GM19328 (cell line): Measurements from ENCODE around the gene DNPEP.

Source experiments
- ATAC-seq: cut with Tn5 transposase; IDR thresholded peaks from one replicate; pipeline ENCODE4 v1.9.1; 2021; ENCODE audit warnings: mild to moderate bottlenecking, moderate library complexity; ENCODE audit not compliant: unreplicated experiment

Gene DNPEP

DNA sequence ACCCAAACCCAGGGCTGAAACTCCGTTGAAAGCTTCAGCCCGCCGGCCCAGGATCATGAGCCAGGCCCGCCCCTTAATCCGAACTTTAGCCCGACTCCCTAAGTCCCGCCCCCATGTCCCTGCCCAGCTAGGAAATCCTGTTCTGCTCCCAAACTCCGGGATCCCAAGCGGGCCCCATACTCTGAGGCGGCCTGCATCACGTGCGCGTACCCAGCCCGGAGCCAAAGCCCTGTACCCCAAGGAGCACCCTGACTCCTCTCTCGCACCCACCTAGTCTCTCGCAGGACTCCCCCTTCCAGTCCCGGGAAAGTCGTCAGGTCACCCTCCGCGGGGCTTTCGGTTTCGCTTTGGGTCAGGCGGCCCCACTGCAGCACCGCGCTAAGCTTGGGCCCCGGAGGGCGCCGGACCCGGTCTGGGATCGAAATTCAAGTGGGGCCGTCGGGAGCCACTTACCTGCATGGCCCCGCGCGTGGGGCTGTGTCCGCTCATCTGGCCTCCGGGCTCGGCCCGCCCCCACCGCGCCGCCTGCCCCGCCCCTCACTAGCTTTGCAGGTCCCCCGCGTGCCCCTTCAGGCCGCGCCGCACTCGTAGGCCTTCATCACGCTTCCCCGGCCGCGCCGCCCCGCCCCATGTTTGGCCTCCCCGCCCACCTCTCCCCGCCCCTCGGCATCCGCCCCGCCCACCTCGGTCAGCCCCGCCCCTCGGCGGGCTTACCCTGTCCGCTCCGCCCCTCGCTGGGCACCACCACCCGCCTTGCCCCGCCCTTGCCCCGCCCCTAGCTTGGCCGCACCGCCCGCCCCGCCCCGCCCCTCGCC, at the start of gene DNPEP:
TSS of gene DNPEP (minus strand) at position 607 of the 815 bp plus-strand sequence. CDS start at position 489, 118 bp downstream.
- ATAC-seq: peak; percentile 63

DNA sequence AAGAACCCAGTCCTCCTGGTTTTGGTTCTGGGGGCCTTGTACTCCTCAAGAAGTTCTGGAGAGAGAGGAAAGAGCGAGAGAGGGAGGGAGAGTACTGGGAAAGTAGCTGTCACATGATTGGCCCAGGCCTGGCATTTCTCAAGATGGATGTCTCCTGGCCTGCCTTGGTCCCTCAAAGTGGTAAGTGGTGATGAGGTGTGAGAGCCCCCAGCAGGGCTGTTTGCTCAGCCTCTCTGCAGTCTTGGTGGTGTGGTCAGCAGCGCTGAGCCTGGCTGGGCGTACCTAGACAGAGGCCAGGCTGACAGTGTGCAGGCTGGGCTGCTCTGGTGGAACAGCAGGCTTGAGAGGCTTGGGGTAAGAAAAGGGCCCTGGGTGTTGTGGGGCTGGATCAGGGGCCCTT, 49.4 kb upstream of the DNPEP start:
- no peak for ATAC-seq

DNA sequence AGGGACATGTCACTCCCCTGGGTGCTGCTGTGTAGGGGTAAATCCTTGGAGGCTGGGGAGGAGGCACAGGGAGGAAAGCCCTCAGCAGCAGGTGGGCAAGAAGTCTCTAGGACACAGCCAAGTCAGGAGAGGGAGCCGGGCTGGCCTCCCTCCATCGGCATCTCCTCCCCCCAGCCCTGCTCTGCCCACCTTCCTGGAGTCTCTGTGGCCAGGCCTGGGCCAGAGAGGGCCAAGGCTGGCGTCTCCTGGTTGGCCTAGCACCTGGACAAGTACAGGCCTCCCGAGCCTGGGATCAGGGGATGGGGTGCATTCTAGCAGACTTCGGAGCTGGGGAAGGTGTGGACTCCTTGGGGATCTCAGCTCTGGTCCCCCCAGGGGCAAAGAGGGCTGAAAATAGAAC, 48.8 kb upstream of the DNPEP start:
- no peak for ATAC-seq

DNA sequence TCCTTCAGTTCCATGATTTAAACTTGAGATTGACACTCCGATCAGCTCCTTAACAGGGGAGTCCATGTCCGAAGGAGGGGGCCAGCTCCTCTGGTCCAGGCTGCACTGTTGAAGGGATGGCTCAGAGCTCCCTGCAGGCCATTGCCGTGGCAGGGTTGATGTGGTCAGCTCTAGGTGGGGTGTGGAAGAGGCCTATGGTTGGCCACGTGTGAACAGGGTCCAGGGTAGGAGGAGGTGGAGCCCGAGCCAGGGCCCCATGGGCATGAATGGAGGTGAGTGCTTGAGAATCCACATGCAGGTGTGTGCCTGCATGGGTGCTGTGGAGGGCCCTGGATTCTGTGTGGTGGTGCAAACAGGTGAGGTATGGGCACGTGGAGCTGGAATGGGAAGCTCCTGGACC, 48.0 kb upstream of the DNPEP start:
- ATAC-seq: no peak

DNA sequence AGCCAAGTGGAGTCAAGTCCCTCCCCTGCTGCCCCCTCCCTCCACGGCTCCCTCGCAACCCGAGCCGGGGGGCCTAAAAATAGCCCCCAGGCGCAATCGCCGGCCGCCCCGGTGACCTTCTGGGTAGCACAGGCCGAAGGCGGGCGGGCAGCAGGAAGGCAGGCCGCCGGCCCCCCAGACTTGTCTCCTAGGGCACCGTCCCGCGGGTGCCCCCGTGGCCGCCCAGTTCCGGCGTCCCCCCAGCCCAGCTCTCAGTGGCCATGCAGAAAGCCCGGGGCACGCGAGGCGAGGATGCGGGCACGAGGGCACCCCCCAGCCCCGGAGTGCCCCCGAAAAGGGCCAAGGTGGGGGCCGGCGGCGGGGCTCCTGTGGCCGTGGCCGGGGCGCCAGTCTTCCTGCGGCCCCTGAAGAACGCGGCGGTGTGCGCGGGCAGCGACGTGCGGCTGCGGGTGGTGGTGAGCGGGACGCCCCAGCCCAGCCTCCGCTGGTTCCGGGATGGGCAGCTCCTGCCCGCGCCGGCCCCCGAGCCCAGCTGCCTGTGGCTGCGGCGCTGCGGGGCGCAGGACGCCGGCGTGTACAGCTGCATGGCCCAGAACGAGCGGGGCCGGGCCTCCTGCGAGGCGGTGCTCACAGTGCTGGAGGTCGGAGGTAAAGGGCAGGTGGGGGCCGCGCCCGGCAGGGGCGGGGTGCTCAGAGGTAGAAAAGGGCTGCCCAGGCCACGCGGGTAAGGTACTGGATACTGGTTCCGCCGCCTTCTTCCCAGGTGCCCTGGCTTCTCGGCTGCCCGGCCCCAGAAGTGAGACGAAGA, 47.2 kb upstream of the DNPEP start, which contains the start of gene SPEG:
TSS of gene SPEG (plus strand) at position 126 of the 808 bp plus-strand sequence. CDS start at position 261, 135 bp downstream.
- no peak for ATAC-seq

DNA sequence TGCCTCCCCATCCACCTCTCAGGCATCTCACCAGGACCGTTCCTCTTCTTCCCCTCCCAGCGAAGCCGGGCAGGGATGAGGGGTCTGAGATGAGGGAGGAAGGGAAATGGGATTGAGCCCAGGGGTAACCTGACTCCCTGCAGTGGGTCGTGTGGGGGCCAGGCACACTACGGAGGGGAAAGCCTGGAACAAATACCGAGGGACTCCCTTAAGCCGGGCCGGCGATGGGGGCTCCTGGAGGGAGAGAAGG, 46.7 kb upstream of the DNPEP start:
- no peak for ATAC-seq

DNA sequence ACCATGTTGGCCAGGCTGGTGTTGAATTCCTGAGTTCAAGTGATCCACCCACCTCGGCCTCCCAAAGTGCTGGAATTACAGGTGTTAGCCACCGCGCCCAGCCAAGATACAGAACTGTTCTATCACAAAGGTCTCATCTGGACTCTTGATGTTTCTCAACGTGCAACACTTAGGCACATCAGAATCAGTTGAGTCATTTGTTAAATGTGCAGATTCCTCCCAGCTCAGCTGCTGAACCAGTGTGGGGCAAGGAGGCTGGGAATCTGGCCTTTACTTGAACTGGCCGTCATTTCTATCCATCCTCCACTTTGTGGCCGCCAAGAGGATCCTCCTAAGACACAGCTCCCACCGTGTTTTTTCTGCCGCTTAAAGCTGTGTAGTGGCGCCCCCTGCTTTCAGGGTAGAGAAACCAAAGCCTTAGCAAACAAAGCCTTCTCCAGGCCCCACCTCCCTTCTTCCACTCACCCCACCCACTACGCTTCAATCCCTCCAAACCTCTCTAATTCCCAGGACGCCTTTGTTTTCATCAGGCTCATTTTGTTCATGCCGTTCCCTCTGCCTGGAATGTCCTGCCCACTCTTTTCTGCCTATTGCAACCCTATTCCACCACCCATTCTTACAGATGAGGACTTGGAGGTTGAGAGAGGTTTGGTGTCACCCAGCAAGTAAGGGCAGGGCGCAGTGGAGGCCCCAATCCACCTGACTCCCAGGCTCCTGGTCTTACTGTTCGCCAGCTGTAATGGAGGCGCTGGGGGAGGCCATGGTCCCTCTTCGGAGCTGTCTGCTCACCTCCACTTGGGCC, 46.2 kb upstream of the DNPEP start:
- ATAC-seq: no peak

DNA sequence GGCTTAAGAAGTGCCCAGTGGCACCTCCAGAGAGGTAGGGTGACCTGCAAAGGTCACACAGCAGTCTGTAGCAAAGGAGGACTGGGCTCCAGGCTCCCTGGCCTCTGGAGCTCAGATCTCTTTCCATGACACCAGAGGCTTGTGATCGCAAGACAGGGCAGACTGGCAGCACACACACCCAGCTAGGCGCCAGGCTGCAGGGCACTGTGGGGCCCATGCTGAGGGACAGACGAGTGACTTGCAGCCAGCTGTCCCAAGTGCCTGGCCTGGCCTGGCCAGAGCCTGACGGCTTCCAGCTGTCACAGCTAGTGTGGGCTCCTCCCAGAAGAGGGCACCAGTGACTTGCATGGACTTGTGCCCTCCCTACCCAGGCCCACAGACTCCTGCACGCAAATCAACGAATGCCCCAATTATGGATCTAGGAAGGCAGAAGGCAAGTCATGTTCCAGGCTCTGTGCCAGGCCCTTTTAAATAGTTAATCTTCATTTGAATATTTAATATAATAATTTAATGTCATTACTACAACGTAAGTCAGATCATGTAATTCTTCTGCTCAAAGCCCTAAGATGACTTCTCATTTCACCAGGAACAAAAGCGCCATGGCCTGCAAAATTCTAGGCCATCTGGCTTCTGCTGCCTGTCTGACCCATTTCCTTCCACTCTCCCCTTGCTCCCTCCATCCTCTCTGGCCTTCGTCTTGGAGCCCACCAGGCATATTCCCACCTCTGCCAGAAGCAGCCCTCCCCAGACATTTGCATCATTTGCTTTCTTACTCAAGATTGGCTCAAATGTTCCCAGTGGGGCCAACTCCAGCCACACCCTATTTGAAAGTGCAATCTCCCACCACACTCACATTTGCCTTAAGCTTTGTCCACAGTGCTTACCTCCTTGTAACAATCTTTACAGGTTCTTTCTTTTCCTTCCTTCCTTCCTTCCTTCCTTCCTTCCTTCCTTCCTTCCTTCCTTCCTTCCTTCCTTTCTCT, 43.2 kb upstream of the DNPEP start:
- ATAC-seq: no peak

DNA sequence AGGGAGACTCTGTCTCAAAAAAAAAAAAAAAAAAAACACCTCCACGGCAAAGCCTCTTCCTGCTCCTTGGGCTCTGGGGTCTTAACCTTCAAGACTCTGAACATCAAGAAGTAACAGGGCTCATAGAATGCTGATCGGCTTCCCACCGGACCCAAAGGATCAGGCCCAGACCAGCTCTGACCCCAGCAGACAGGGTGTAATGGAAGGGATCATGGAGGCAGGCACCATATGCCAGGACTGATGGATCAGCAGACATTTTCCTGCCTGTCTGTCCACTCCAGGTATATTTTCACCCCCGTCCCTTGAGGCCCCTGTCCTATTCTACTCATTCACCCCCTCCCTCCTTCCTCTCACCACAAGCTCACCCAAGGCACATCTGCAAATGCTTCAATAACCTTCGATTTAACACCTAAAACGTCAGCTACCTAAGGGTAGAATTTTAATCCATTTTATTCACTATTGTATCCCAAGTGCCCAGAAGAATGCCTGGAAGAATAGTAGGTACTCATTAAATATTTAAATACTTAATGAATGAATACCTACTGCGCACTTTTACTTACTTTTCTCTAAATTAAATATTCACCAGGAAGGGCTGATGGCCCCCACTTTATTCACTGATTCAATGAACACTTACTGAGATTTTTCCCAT, 42.4 kb upstream of the DNPEP start:
- ATAC-seq: no peak

DNA sequence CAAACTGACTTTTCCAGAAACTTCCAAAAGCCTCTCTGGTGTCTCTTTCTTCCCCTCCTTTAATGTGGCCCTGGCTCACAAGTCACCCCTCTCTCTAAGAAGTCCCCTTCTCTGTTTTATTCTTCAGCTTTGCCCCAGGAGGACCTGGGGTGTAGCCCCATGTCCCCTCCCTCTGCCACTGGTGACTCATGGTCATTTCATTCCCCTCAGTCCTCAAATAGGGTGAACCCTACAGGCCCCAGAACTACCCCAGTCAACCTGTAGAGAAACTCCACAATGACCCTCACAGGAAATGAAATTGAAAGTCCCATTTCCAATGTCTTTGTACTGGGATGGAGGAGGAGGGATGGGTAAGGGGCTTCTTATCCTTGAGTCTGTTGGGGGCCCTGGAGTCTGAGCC, 40.8 kb upstream of the DNPEP start:
- ATAC-seq: no peak

DNA sequence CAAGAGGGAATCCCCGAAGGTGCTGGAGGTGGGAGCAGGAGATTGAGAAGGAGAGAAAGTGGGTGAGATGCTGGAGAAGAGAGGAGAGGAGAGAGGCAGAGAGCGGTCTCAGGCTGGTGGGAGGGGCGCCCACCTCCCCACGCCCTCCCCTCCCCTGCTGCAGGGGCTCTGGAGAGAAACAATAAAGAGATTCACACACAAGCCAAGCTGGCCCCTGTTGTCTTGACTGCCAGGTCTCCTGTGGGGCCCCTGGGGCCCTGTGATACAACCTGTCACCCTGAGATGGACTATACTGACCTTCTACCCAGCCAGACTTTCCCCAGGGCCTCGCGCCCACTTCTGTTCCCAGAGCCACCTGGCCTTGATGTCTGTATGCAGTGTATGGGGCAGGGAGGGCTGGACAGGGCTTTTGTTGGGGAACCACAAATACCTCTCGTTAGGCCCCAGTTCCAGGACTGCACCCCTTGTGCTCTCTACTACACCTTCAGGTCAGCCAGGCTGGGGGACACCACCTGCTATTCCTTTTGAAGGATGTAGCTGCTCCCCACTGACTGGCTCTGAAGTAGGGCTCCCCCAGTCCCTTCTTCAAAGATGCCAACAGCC, 38.9 kb upstream of the DNPEP start:
- no peak for ATAC-seq

DNA sequence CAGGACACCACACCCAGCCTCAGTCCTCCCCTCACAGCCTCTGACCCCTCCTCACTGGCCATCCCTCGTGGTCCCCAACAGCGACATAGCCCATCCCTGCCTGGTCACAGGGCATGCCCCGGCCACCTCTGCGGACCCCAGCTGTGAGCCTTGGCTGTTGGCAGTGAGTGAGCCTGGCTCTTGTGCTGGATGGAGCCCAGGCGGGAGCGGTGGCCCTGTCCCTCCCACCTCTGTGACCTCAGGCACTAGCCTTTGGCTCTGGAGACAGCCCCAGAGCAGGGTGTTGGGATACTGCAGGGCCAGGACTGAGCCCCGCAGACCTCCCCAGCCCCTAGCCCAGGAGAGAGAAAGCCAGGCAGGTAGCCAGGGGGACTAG, 38.3 kb upstream of the DNPEP start:
- no peak for ATAC-seq

DNA sequence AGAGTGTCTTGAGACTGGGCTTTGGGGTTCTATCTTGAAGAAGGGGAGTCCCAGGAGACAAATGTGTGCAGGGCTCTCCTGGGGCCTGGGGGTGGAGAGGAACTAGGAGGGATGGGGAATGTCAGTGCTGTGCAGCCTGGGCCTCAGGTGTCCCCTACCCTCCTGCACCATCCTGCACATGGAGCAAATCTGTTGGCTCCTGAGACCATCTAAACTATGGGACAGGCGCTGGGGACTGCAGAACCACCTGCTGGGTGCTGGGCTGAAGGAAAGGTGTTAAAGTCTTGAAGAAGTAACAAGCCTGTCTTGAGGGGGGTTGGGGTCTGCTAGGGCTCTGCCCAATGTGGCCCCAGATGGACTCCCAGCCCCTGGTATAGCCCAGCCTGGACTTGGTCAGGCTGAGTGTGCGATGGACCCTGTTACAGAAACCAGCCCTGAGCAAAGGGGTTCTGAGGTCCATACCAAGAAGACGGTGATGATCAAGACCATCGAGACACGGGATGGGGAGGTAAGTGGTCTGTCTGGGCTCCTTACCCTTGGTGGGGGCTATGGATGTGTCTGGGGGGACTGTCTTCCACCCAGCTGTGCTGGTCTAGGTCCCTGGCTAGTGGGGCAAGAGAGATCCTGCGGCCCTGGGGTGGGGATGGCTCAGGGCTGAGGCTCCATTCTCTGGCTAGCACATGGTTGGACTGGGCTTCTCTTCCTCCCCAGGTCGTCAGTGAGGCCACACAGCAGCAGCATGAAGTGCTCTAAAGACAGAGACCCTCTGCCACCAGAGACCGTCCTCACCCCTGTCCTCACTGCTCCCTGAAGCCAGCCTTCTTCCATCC, 37.7 kb upstream of the DNPEP start:
- no peak for ATAC-seq

DNA sequence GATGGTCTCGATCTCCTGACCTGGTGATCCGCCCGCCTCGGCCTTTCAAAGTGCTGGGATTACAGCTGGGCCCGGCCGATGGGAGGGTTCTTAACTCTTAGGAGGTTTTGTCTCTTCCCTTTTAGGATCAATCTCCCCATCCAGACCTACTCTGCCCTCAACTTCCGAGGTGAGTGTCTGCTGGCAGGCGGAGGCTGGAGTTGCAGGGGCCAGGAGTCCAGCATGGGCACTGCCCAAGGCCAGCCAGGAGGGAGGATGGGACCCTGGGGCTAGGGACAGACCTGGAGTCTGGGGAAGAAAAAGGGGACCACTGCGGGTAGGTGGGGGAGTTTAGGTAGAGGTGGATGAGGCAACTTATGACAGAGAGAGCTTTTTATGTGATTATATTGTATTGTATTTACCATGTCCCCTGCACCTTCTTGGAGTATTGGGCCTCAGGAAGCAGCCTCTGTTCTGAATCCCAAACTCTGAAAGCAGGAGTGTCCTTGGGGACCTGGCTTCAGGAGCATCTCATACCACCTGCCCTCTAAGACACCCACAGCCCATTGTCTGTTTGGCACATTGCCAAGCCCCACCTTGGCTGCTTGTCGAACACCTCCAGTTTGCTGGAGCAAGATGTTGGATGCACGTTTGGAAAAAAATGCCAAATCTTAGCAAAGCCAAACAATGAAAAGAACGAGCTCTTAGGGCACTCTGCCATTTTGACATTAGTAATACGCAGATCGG, 36.1 kb upstream of the DNPEP start:
- no peak for ATAC-seq

DNA sequence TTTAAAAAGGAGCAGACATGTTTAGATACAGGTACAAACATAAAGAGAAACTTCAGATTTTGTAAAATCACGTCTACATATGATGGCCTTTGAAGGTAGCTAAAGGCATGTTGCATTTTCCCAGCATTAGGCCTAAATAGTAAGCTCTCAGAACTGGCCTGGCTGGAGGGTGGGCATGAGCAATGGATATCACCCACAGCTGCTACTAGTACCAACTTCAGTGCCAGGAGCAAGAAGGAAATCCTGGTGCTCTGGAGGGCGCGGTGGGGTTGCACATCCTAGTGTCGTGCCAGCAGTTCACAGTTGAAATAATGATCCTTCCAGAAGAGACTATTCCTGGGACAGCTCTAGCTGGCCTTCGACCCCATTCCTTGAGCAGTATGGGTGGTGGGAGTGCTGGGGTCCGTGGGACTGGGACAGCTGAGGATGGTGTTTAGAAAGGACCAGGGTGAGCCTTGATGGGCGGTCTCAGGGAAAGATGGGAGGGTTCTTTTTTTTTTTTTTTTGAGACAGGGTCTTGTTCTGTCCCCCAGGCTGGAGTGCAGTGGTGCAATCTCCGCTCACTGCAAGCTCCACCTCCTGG, 35.3 kb upstream of the DNPEP start:
- ATAC-seq: no peak

DNA sequence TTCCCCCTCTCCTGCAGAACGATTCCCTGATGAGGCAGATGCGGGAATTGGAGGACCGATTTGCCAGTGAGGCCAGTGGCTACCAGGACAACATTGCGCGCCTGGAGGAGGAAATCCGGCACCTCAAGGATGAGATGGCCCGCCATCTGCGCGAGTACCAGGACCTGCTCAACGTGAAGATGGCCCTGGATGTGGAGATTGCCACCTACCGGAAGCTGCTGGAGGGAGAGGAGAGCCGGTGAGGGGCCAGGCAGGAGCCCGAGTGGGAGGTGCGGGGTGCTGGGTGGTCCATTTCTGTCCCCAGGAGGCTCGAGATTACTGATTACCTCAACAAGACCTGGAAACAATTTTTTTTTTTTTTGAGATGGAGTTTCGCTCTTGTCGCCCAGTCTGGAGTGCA, 33.6 kb upstream of the DNPEP start:
- no peak for ATAC-seq

DNA sequence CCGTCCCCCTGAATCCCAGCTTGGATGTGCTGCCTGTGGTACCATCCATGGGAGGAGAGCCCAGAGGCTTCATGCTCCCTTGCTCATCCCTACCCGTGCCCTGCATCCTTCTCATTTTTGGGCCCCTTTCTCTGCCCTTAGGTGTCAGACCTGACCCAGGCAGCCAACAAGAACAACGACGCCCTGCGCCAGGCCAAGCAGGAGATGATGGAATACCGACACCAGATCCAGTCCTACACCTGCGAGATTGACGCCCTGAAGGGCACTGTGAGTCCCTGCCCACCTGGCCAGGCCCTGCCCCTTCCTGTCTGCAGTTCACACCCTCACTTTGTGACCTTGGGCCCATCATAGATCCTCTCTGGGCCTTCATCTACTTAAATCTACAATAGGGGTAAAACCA, 33.0 kb upstream of the DNPEP start:
- no peak for ATAC-seq
